ENCODE results near the gene DPP8.

The DPP8 gene

GRCh38 chr15:65394936-65395335, 122.6 kb downstream of the DPP8 start:
- Mint-ChIP-seq H3K27me3 (peaks cover 92% of the 10 kb centered on the region), H3K36me3 (ENCODE audit: insufficient read depth) (peaks cover 1% of the 10 kb centered on the region), H3K4me1 (peaks cover 6% of the 10 kb centered on the region), H3K9me3 (no peaks in the 10 kb centered on the region), H3K4me3 (no peak overlapping the region), H3K27ac (ENCODE audit: low read depth) (no peak overlapping the region)
- ATAC-seq (replicated peaks; ENCODE audit: extremely low read depth, poor library complexity, severe bottlenecking): no peak
- no peak for DNase-seq (ENCODE audit: low spot score in 2 of 2)

GRCh38 chr15:65394280-65394789, 123.2 kb downstream of the DPP8 start:
- peaks cover 92% of the 10 kb centered on the region for H3K27me3 Mint-ChIP-seq
- H3K4me3 Mint-ChIP-seq: no peak overlapping the region
- H3K4me1 Mint-ChIP-seq: peaks cover 6% of the 10 kb centered on the region
- peaks cover 1% of the 10 kb centered on the region for H3K36me3 Mint-ChIP-seq (ENCODE audit: insufficient read depth)
- DNase-seq (ENCODE audit: low spot score in 2 of 2): no peak
- no peak for ATAC-seq (replicated peaks; ENCODE audit: extremely low read depth, poor library complexity, severe bottlenecking)
- H3K9me3 Mint-ChIP-seq: no peaks in the 10 kb centered on the region
- no peak overlapping the region for H3K27ac Mint-ChIP-seq (ENCODE audit: low read depth)

DNA sequence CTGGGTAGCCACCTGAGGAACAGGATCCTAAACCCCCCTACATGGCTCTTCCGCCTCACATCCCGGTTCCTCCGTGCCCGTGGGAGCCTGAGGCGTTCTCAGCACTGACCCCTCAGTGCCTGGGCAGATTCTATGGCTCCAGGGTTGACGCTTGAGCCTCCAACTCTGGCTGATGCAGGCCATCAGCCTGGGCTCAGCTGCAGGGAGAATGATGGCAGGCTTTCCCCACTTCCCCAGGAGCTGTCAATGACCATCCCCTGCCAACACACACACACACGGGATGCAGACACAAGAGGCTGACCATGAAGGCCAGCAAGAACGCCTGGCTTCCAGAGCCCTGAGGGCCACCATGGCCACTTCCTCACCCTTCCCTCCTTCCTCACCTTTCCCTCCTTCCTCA, 123.9 kb downstream of the DPP8 start:
- H3K4me1 Mint-ChIP-seq: peaks cover 6% of the 10 kb centered on the region
- ATAC-seq (replicated peaks; ENCODE audit: extremely low read depth, poor library complexity, severe bottlenecking): no peak
- H3K27me3 Mint-ChIP-seq: peaks cover 92% of the 10 kb centered on the region

GRCh38 chr15:65393091-65393490, 124.4 kb downstream of the DPP8 start:
- Mint-ChIP-seq H3K27me3 (peaks cover 91% of the 10 kb centered on the region), H3K27ac (ENCODE audit: low read depth) (no peak overlapping the region), H3K36me3 (ENCODE audit: insufficient read depth) (peaks cover 1% of the 10 kb centered on the region), H3K4me3 (no peak overlapping the region), H3K4me1 (peaks cover 6% of the 10 kb centered on the region), H3K9me3 (no peaks in the 10 kb centered on the region)
- ATAC-seq (replicated peaks; ENCODE audit: extremely low read depth, poor library complexity, severe bottlenecking) (no peak), DNase-seq (ENCODE audit: low spot score in 2 of 2) (no peak)

More for the DNA sequence above, 123.9 kb downstream of the DPP8 start:
- Mint-ChIP-seq H3K9me3 (no peaks in the 10 kb centered on the region), H3K36me3 (ENCODE audit: insufficient read depth) (peaks cover 1% of the 10 kb centered on the region), H3K27ac (ENCODE audit: low read depth) (no peak overlapping the region), H3K4me3 (no peak overlapping the region)
- no peak for DNase-seq (ENCODE audit: low spot score in 2 of 2)

All from central memory CD8-positive, alpha-beta T cell (primary cell).